NCI-H226 (cell line): ENCODE results near the gene UFD1.
"Not testable (repeated sequence)": the region's sequence is repeated elsewhere in the genome, so short reads cannot be mapped to it uniquely, and the experiment has no call there.

Source experiments
- DNase-seq: peaks from one replicate; pipeline ENCODE4 v3.0.0-alpha.2; 2015

The UFD1 gene

DNA sequence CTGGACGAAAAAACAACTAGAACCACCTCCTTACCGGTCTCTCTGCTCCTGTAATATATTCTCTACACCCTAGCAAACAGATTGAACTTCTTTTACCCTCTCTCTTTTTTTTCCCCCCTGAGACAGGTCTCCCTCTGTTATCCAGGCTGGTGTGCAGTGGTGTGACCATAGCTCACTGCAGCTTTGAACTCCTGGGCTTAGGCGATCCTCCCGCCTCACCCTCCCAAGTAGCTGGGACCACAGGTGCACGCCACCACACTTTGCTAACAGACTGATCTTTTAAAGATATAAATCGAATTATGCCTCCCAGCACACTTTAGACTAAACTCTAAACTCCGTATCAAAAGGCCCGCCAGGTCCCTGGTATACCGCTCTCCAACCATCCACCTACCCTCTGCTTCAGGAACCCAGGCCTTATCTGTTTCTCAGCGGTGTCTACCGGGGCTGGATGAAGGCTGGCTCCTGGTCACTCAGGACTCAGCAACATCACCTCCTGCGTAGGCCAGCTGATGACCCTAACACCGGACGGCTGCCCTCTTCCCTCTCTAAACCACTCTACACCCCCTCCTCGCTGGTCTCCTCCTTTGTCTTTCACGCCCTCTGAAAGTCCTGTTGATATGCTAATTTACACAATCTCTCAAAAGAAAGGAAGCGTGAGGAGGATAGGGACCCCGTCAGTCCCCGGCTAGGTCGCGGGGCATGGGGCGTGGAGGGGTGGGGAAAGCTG lies 32.2 kb downstream of the UFD1 start:
- DNase-seq = no peak

DNA sequence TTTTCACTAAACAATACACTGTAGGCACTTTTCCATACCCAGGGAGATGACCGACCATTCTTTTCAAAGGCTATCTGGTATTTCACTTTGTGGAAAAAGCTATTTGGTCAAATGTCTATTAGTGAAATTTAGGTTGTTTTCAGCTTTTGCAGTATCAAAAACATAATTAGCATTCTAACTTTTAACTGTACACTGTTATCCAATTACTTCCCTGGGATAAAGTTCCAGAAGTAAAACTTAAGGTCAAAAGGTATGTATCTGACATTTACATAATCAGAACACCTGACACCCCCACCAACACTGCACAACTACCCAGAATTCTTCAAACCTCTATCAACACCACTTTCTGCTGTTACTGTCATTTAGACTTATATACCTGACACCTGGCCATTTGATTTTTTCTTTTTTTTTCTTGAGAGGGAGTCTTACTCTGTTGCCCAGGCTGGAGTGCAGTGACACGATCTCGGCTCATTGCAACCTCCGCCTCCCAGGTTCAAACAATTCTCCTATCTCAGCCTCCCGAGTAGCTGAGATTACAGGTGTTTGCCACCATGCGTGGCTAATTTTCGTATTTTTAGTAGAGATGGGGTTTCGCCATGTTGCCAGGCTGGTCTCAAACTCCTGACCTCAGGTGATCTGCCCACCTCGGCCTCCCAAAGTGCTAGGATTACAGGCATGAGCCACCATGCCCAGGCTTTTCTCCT lies 33.6 kb downstream of the UFD1 start:
- DNase-seq = not testable (repeated sequence)

DNA sequence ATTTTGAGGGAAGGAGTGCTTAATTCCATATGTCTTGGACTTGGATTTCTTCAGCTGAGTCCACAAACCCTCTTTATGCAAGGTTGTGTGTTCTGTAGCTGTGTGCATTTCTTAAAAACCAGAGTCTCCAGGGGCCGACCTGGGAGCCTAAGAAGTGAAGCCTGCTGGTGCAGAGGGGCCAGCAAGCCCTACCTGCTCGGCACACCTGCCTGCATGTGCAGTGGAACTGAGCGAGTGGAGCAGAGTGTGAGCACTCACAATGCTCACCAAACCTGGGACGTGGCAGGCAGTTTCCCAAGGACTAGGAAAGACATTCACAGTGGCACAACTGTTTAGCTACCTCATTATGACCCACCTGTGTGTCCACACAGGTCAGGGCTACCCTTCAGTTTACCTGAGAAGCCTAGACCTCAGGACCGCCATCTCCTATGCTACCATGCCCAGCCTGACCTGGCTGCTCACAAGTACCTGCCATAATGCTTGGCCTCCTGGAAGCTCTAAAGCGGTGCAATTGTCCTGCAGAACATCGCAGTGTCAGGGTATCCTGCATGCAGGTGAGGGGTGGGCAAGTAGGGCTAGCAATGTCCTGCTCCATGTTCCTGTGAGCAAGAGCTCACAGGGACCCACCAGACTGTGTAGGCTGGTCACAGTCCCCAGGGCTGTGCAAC lies 35.3 kb downstream of the UFD1 start:
- DNase-seq = no peak

DNA sequence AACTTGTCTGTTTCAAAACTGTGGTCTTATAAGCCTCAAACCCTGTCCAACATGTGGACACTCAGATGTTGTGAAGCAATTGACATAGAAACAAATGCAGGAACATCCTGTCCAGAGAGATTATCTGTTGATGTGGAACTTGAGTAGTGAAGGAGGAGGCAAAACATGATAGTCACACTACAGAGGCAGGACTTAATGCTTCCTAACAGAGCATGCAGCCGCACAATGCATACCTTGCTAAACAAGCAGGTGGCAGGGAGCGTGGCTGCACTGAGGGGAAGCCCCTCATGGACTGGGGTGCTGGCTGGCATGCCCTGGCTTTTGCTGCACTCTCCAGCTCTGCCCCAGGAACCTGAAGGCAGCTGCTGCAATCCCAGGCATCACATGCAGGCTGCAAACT lies 36.8 kb downstream of the UFD1 start:
- DNase-seq = no peak

DNA sequence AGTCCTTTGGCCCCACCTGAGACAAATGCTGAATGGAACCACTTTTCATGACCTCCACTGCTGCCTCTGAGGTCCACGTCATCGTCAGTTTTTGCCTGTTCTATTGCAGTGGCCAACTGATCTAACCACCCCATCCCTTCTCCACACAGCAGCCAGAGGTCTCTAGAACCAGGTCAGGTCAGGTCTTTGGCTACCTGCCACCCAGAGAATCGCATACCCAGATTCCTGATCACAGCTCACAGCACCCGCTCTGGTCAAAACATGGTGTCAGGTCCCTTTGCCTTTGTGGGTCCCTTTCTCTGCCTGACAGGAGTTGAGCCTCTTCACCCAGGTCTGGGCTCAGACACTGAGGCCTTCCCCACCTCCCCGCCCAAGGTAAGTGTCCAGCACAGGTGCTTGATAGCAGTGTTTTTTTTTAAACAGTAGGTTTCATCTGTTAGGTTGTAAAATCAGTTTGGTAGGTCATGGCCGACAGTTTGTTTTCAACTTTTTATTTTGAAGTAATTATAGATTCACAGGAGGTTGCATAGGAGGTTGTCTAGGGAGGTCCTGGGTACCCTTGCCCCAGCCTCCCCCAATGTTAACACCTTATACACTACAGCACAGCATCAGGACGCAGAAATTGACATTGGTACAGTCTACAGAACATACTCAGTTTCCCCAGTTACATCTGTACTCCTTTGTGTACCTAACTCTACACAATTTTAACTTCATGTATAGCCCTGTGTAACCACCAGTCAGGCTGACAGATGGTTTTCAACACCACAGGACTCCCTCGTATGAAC lies 38.4 kb downstream of the UFD1 start:
- DNase-seq = no peak

DNA sequence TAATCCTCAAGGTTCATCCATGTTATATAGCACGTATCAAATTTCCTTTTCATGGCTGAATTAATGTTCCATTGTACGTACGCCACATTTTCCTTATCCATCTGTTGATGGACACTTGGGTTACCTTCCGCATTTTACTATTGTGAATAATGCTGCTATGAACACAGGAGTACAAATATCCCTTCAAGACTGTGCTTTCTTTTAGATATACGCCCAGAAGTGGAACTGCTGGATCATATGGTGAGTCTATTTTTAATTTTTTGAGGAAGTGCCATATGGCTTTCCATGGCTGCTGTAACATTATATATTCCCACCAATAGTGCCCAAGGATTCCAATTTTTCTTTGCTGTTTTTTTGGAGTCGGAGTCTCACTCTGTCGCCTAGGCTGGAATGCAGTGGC lies 40.7 kb downstream of the UFD1 start:
- no peak for DNase-seq

DNA sequence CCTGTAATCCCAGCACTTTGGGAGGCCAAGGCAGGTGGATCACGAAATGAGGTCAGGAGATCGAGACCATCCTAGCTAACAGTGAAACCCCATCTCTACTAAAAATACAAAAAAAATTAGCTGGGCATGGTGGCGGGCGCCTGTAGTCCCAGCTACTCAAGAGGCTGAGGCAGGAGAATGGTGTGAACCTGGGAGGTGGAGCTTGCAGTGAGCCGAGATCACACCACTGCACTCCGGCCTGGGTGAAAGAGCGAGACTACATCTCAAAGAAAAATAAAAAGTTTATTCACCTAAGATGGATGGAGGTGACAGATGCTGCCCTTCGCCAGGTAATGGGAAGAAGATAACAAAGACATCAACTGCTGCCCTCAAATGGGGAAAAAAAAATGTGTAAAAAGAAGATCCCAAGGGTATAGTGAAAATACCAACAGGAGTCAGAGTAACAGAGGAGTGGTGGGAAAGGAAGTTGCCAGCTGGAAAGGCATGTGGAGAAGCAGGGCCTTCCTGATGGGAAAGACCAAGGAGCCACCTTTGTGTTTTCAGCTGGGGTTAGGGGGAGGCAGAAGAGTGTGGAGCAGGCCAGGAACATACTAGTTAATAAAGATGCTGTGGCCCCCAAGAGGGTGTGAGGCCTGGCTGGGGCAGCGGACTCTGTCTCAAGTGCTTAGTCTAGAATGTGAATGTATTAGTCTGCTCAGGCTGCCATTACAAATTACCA lies 42.4 kb downstream of the UFD1 start:
- not testable (repeated sequence) for DNase-seq

DNA sequence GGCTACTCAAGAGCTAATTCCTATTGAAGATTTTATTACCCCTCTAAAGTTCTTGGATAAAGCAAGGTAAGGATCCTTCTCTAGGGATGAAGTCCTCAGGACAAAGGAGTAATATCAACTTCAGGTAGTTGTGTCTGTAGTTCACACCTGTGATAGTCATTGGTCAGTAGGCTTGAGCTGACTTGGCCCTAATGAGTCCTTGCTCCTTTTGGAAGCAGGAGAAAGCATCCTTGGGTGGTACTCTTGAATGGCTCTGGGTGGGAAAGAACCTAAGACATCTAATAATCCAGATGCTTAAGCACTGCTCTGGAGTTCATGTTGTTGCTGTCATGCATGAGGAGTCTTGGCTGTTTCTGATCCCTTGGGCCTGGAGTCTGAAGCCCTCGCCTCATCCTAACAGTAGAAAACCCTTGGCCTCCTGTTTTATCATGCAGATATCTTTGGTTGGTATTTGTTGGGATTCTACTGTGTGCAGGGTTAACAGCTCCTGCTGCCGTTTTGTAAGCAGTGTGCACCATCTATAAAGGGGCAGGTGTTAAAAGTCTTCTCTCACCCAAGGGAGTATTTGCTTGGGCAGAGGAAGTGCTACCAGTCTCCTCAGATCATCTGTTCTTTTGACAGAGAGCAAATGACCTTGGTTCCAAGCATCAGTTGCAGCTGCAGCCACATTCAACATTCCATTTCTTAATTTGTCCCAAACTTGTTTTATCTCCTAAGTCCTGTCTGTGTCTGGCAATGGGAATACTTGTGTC lies 44.0 kb downstream of the UFD1 start:
- no peak for DNase-seq

DNA sequence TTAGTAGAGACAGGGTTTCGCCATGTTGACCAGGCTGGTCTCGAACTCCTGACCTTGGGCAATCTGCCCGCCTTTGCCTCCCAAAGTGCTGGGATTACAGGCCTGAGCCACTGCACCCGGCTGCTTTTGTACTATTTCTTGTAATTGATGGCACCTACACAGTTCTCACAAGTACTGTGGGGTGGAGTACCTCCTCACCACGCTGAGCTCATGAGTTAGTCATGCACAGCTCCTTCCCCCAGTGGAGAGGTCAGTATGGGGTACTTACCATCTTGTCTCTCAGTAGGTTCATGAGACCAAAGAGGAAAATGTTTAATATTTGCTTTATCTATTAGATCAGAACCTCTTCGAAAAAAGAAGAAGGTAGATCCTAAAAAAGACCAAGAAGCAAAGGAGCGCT lies 44.6 kb downstream of the UFD1 start:
- no peak for DNase-seq

DNA sequence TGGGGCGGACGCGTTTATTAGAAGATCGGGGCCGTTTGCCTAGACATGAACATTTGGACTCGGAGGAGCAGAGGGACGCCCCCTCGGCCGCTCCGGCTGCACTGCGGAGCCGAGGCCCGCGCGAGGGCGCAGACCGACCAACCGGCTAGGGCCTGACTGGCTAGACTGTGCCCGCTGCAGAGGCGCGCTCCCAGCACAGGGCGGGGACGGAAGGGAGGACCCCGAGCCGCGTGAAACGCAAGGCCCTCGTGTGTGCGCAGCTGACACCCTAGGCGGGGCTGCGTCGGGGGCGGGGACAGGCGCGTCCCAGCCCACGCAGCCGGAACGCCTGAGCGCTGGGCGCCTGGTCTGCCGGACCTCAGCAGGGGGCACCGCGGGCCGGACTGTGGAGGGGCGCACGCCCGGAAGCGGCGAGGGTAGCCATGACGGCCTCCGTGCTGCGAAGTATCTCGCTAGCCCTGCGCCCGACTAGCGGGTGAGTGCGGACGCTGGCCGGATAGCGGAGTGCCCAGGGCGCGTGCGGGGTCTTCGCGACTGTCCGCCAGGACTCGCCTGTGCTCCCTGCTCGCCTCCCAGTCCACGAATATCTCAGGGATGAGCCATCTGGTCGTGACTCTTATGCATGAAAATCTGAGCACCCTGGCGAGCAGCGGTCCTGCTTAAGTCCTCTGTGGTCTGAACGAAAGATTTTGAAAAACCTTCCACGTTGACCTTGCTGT lies 46.7 kb downstream of the UFD1 start, which contains the start of gene MRPL40:
Gene MRPL40, plus strand, starts transcription at position 413 of the 719 bp plus-strand sequence. Its CDS starts 10 bp downstream, at position 423.
- peak; percentile 78 for DNase-seq

DNA sequence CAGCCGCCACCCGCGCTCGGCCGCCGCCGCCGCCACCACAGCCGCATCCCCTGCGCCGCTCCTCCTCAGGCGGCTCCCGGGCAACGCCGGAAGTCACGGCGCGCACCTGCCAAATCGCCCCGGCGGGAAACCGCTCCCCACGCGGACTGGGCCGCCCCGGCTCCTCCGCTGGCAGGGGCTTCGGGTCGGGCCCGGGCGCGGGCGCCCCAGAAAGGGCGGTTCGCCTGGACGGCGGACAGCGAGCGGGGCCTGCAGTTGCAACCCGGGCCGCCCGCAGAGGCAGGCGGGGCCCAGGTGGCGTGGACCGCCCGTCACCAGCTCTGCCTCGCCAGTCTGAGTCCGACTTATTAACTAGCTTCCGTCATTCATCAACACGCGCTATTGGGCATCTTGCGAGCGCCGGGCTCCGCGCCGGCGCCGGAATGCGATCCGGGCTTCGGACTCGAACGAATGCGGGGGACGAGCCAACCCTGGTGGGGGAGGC lies 47.3 kb downstream of the UFD1 start, which contains the start of gene HIRA:
Gene HIRA, minus strand, starts transcription at position 85 of the 484 bp plus-strand sequence. CDS start 257 bp downstream, outside the sequence.
- peak; percentile 40 for DNase-seq

DNA sequence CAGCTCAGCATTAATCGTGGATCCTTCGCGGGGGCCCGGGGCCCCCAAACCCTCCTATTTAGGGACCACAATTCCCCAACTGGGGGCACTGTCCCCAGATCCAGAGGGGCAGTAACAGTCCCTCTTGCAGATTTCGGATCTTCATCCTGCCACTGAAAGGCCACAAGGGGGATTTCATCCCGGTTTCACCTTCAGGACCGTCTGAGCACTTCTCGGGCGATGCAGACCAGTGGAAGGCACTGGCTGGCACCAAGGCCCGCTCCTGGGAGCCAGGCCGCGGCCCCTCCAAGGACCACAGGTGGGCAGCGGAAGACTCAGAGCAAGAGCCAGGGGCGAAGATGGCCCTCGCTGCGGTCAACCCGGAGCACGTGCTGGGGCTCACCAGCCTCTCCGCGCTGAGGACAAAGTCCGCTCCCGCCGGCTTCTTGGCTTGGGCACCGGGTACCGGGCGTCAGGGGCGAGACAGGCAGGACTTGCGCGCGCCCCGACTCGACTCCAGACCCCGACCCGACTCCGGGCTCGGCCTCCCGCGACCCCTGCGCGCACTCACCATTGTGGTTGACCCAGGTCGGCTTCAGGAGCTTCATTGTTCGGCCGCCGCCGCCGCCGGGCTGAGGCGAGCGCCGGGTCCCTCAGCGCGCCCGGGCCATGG lies 48.0 kb downstream of the UFD1 start:
- DNase-seq = no peak

DNA sequence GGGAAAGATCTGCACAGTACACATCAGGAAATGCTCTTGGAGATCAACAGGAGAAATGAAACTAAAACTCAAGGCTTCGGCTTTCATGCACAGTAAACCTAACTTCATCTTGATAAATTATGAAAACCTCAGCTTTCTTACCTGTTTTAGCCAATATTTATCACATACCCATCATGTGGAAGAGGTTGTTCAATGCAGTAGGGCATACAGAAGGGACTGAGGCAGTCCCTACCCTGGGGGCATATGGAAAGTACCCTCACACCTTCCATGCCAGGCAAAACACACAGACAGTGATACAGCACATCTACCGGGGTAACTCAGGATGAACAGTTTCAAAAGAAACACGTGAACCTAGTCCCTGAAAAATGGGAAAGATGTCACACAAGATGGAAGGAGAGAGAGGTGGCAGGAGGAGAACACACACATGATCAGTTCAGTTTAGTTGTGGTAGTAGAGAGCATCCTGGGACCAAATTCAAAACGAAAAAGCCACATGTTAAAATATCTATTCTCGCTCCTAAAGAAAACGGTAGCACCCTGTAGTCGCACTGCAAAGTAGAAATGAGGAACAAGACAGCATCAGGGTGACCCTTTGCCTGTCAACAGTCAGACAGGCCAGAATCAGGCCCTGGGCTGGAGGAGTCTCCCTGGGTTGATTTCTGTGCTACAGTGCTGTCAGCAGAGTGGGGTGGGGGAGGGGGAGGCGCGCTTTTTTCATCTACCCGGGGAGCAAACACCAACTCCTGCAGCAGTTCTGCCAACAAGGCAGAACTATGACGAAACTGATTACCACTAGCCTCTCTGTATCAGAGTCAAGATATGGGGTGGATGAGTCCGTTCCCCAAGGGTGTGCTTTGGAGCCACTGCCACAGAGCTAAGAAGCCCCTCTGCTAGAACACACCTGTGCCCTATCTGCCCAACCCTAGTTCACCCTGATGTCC lies 48.8 kb downstream of the UFD1 start:
- DNase-seq = peak; percentile 29

DNA sequence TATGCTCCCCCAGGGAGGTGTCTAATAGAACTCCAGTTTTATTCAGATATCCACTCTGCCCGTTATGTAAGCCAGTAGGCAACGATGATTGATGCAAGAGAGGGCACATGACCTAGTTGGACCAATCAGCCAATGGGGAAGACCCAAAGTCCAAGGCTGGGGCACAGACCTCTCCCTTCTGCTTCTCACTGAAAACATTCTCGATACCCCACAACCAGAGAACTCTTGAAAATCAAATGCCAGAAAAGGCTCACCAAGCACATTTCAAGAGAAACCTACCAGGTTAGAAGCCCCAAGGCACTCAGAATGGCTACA lies 54.9 kb downstream of the UFD1 start:
- no peak for DNase-seq

DNA sequence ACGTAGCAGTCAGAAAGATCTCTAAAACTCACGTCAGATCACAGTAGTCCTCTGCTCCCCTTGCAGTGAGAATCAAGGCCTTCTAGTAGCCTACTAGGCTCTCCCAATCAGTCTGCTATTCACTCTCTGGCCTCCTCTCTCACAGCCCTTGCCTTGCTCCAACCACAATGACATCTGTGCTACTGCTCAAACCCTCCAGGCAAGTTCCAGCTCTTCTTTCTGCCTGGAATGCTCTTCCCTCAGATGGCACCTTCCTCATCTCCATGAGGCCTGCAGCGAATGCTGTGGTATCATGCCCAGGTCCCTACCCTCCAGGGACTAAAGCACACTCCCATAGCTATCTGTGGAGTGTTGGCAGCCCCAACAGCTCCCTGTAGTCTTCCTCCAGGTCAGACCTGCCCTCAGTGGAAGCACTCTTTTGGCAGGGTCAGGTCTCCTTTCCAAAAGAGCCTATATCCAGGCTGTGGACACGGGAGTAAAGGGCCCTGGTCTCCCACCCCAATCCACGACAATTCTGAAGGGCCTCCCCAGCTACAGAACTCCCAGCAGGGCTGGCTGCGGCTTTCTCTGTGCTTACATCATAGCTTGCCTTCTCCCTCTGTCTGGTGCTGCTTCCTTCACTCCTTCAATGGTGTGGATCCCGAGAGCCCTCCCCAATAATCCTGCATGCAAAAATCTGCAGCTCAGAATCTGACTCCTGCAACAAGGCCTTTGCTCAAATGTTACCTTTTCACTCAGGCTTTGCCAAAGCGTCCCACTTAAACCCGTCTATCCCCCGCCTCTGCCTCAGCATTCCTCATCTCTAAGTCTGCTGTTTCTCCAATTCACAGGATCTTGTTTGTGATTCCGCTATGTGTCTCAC lies 56.3 kb downstream of the UFD1 start:
- no peak for DNase-seq

DNA sequence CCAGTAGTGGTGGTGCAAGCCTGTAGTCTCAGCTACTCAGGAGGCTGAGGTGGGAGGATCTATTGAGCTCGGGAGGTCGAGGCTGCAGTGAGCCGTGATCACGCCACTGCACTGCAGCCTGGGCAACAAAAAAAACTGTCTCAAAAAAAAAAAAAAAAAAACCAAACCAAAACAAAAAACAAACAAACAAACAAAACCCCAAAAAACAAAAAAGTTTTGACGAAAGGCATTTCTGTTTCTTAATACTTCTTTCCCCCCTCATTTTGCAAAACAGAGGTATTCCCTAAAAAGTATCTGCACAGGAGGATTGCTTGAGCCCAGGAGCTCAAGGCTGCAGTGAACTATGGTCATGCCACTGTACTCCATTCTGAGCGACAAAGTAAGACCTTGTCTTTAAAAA lies 58.7 kb downstream of the UFD1 start:
- no peak for DNase-seq

DNA sequence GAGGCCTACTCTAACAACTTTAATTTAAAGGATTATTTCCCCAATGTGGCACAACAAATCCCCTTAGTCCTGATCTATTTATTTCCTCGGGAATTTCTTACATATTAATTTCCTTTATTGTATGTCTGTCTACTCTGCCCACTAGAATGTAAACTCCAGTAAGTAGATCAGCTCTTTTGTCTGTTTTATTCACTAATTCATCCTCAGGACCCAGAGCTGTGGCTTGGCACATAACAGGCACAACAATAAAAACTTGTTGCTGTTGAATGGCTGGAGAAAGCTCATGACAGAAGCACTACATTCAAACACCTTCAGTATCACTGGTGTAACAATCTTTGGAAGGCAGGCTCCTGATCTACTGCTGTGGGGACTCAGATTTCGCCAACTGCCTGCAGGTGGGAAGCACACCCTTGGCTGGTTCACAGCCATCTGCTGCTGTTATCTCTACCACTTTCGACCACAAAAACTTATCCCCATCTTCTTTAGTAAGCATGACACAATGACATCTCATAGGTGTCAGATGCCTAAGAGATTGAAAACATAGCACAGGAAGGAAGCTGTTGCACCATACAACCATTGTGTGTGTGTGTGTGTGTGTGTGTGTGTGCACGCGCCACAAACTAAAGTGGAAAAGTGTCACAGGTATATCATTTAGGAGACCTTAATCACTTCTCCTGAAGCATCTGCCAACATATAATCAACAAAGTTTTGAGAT lies 59.4 kb downstream of the UFD1 start:
- DNase-seq = no peak
